Skeletal muscle tissue (tissue), 4 donors: ENCODE results near the gene TGFA. TPM values are rescaled to one million over a fixed set of nuclear protein-coding genes. Genes with fewer than 3 reads are reported as not detected.

Experiments used
- H3K27ac ChIP-seq: one replicate; pipeline ENCODE4 v1.7.0; 2013; ENCODE audit warnings: mild to moderate bottlenecking, low read depth, low read length, inconsistent platforms
- H3K27me3 ChIP-seq, 3 donors: one replicate each; pipeline ENCODE4 v1.7.0; 2013; ENCODE audit warnings: low read length in 3 of 3; ENCODE audit not compliant: control insufficient read depth in 3 of 3, insufficient read depth in 3 of 3
- H3K36me3 ChIP-seq, 3 donors: one replicate each; pipeline ENCODE4 v1.7.0; 2013; ENCODE audit warnings: low read length in 3 of 3; ENCODE audit not compliant: control insufficient read depth in 3 of 3, insufficient read depth in 3 of 3
- H3K4me1 ChIP-seq, 3 donors: one replicate each; pipeline ENCODE4 v1.7.0; 2013; ENCODE audit warnings: low read length in 3 of 3, mild to moderate bottlenecking in 3 of 3; ENCODE audit not compliant: control insufficient read depth in 3 of 3, insufficient read depth in 3 of 3
- H3K4me3 ChIP-seq, 3 donors: one replicate each; pipeline ENCODE4 v1.7.0; 2013; ENCODE audit warnings: low read length in 3 of 3
- H3K9ac ChIP-seq, 3 donors: one replicate each; pipeline ENCODE4 v1.7.0; 2013; ENCODE audit warnings: low read length in 3 of 3, mild to moderate bottlenecking in 3 of 3, moderate library complexity in 2 of 3, low read depth in 1 of 3
- H3K9me3 ChIP-seq, 3 donors: one replicate each; pipeline ENCODE4 v1.7.0; 2013; ENCODE audit warnings: low read length in 3 of 3; ENCODE audit not compliant: control insufficient read depth in 3 of 3
- total RNA-seq: library from RNA; depleted of rRNA; stranded (reverse); fragments of >200 nt; gene quantifications from one replicate; pipeline ENCODE4 v1.2.3, GENCODE V29; 2014
- donor health status: Osteomylitis.

The TGFA gene
- total RNA-seq, 1 donor from 2014 or later, result under 0.01 TPM

DNA sequence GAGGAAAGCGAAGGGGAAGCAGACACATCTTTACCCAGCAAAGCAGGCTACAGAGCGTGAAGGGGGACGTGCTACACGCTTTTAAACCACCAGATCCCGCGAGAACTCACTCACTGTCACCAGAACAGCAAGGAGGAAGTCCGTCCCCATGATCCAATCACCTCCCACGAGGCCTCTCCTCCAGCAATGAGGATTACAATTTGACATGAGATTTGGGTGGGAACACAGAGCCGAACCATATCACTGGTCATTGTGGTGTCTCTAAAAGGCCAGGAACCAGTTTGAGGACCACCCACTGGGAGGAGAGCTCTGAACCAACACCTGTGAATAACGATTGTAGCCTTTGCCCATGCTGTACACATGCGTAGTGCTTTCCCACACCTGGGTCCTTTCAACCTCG, 135.1 kb downstream of the TGFA start:
- no peak overlapping the region for H3K4me3 ChIP-seq
- no peaks in the 10 kb centered on the region for H3K36me3 ChIP-seq
- H3K9me3 ChIP-seq, result no peaks in the 10 kb centered on the region
- H3K27me3 ChIP-seq, result peaks cover 0 to 10% (median 1%) of the 10 kb centered on the region in 3 donors
- no peak overlapping the region for H3K27ac ChIP-seq
- H3K9ac ChIP-seq, result no peak overlapping the region
- H3K4me1 ChIP-seq, result no peaks in the 10 kb centered on the region

DNA sequence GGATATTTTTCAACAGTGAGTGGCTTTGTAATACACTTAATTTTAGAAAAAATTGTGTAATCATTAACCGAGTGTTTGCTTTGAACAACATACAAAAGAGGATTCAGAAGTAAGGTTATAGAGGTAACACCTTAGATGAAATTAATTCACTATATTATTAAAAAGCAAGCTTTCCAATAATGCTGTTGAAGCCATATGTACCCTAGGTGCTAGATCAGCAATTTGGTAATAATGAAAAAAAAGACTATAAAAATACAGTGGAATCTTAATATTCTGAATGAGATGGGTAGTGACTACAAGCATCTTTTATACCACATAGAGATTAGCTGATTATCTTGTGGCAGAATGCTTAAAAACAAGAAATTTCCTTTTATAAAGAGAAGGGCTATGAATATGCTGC, 136.6 kb downstream of the TGFA start:
- no peak overlapping the region for H3K9ac ChIP-seq
- H3K4me1 ChIP-seq, result no peaks in the 10 kb centered on the region
- H3K9me3 ChIP-seq, result no peaks in the 10 kb centered on the region
- no peaks in the 10 kb centered on the region for H3K36me3 ChIP-seq
- peaks cover 0 to 10% (median 0%) of the 10 kb centered on the region in 3 donors for H3K27me3 ChIP-seq
- no peak overlapping the region for H3K4me3 ChIP-seq
- H3K27ac ChIP-seq, result no peak overlapping the region

DNA sequence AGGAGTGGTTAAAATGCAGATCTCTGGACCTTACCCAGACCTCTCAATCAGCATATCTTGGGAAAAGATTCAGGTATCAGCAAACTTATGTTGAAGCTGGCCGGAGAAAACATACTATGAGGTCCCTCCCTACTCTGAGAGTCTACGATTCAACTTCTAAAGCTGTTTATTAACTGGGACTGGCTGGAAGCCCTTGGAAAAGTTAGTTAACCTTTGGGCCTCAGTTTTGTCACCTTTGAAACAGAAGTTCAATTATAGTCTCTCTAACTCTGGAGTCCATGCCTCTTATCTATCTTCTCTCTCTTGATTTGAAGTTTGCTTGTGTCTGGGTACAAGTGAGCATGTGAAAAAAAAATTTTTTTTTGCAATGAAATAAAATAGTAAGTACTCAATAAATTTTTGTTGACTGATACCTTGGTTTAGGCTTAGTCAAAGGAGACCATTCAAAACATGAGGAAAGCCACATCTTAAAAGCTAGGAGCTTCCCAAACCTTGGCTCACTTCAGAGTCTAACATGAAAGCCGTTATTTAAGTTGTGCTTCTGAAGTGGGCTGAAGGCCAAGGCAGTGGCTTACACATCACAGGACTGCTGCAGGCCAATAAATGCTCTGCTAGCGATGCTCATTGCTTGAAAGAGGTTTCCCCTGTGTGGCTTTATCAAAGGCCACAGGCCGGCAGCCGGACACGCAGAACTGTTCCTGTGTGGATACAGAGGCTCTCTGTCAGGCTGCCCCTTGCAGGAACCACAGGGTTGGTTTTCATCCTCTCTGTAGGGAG, 141.1 kb downstream of the TGFA start:
- Histone ChIP-seq H3K4me3 (no peak overlapping the region), H3K27ac (no peak overlapping the region), H3K27me3 (peaks cover 0 to 8% (median 0%) of the 10 kb centered on the region in 3 donors), H3K36me3 (no peaks in the 10 kb centered on the region), H3K9ac (no peak overlapping the region), H3K9me3 (no peaks in the 10 kb centered on the region), H3K4me1 (no peaks in the 10 kb centered on the region)

DNA sequence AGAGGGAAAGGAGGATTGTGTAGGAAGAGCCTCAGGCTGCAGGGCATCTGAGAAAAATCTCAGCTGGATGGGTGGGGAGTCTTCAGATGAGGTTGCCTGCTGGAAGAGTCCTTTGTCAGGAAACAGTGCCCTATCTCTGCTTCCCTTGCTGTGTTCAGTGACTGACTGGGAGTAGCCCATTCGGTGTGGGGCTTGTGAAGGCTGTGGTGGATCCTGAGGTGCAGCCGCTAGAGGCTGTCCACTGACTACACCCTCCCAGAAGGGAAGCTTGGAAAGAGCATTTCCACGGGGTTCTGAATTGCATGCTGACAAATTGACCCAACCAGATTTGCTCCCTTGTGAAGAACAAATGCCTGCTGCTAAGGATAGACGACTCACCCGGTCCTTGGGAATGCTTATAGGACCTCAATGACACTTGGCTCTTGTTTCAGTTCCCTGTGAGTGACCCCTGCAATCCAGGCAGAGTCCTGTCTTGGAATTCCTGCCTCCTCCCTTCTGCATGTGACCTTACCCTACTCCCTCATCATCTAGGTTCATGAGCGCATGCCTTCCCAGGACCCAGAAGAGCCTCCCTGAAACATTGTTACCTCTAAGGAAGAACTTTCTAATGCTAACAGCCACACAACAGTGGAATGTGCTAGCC, 142.0 kb downstream of the TGFA start:
- no peaks in the 10 kb centered on the region for H3K36me3 ChIP-seq
- no peak overlapping the region for H3K9ac ChIP-seq
- peaks cover 0 to 8% (median 0%) of the 10 kb centered on the region in 3 donors for H3K27me3 ChIP-seq
- no peaks in the 10 kb centered on the region for H3K4me1 ChIP-seq
- no peaks in the 10 kb centered on the region for H3K9me3 ChIP-seq
- no peak overlapping the region for H3K4me3 ChIP-seq
- H3K27ac ChIP-seq, result no peak overlapping the region

DNA sequence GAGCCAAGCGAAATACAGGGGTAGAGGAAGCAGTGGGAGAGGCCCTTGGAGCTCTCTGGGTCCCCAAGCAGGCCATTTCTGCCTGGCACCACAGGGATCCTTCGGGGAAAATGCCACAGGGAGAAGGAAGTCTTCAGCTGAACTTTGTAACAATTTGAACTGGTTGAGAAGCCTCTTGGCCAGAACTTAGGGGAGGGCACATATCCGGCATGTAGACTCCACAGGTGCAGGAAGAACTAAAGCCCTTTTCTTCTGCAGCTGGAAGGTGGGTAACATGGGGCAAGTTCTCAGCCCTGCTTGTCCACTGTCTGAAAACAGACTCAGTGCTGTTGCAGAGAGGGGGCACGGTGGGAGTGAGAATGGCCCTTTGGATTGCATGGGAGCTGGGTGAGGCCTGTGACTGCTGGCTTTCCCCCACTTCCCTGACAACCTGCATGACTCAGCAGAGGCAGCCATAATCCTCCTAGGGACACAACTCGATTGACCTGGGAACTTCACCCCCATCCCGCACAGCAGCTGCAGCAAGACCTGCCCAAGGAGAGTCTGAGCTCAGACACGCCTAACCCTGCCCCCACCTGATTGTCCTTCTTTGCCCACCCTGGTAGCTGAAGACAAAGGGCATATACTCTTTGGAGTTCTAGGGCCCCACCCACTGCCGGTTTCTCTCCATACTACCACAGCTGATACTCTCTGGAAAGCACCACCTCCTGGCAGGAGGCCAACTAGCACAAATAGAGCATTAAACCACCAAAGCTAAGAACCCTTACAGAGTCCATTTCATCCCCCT, 150.2 kb downstream of the TGFA start:
- H3K4me3 ChIP-seq, result no peak overlapping the region
- H3K9me3 ChIP-seq, result no peaks in the 10 kb centered on the region
- H3K9ac ChIP-seq, result no peak overlapping the region
- H3K4me1 ChIP-seq, result no peaks in the 10 kb centered on the region
- no peak overlapping the region for H3K27ac ChIP-seq
- H3K36me3 ChIP-seq, result no peaks in the 10 kb centered on the region
- H3K27me3 ChIP-seq, result peaks cover 3 to 14% (median 8%) of the 10 kb centered on the region in 3 donors

DNA sequence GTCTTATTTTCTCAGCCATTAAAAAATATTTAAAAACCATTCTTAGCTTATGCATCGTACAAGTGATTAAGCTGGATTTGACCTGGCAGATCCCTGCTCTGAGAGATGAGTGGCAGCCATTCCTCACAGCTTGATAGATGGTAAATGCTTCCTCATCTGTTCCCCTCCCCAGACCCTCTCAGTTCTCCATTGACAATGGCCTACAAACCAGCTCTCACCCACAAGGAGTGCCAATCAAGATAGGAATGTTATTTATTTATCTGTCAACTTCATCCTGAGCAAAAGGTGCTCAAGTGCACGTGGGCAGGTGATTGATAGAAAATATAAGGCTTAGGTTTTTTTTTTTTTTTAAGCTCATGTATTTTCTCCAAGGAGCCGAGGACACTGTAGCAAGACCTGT, 153.1 kb downstream of the TGFA start:
- no peaks in the 10 kb centered on the region for H3K9me3 ChIP-seq
- H3K9ac ChIP-seq, result no peak overlapping the region
- H3K27ac ChIP-seq, result no peak overlapping the region
- H3K4me3 ChIP-seq, result no peak overlapping the region
- H3K27me3 ChIP-seq, result peaks cover 3 to 15% (median 12%) of the 10 kb centered on the region in 3 donors
- H3K36me3 ChIP-seq, result no peaks in the 10 kb centered on the region
- H3K4me1 ChIP-seq, result no peaks in the 10 kb centered on the region

DNA sequence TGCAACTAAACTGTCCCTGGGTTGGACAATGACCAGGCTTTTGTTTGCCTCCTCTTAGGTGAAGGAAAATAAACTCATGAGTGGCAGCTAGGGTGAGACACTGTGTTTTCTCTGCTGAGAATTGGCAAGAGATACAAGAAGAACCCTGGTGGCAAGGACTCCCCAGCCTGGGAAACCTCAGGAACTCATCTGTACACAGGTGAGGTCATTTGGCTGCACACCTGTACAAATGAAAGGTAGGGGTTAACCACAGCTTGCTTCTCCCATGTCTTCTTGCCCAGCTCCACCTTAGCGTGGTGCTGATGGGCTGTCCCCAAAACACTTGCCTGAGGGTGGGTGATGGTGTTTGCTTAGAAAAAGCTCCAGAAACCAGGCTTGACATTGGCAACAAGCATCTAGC, 154.6 kb downstream of the TGFA start:
- Histone ChIP-seq H3K9me3 (no peaks in the 10 kb centered on the region), H3K36me3 (no peaks in the 10 kb centered on the region), H3K9ac (no peak overlapping the region), H3K4me1 (no peaks in the 10 kb centered on the region), H3K27ac (no peak overlapping the region), H3K4me3 (no peak overlapping the region), H3K27me3 (peaks cover 3 to 15% (median 12%) of the 10 kb centered on the region in 3 donors)

Other genes with a start within 250 kb of the TGFA start
- gene ADD2, start 214.4 kb upstream of the TGFA start, total RNA-seq, result 2.6 TPM
- gene FIGLA, start 236.8 kb upstream of the TGFA start, total RNA-seq, result not detected